Transverse colon (tissue), 4 donors: ENCODE results near the gene TJP3. TPM values are rescaled to one million over a fixed set of nuclear protein-coding genes. Genes with fewer than 3 reads are reported as not detected.

ENCODE experiments used
- DNase-seq: peaks from one replicate; pipeline ENCODE4 v3.0.0-alpha.2; 2019
- H3K27ac ChIP-seq, 4 donors: fragments of 200-600 bp; sonication (generic); 2 replicates each; pipeline ENCODE4 v1.5.1; 2016 to 2018; ENCODE audit warnings: inconsistent platforms in 4 of 4
- H3K27me3 ChIP-seq: fragments of 200-600 bp; sonication (generic); 2 replicates; pipeline ENCODE4 v1.5.1; 2017; ENCODE audit warnings: inconsistent platforms
- H3K36me3 ChIP-seq, 4 donors: fragments of 200-600 bp; sonication (generic); 2 replicates each; pipeline ENCODE4 v1.5.1; 2017 to 2019; ENCODE audit warnings: inconsistent platforms in 4 of 4
- H3K4me1 ChIP-seq, 4 donors: fragments of 200-600 bp; sonication (generic); 2 replicates each; pipeline ENCODE4 v1.5.1; 2017 to 2020; ENCODE audit warnings: inconsistent platforms in 4 of 4
- H3K4me3 ChIP-seq, 4 donors: fragments of 200-600 bp; sonication (generic); 1 replicate in 1 of 4; 2 replicates in 3 of 4; pipeline versions ENCODE4 v1.5.1 to v1.6.1; 2017 to 2019; ENCODE audit warnings: inconsistent platforms in 4 of 4
- H3K9me3 ChIP-seq, 2 donors: fragments of 200-600 bp; sonication (generic); 2 replicates each; pipeline ENCODE4 v1.5.1; 2017 to 2019; ENCODE audit warnings: inconsistent platforms in 2 of 2
- EP300 ChIP-seq: sonication (generic); formaldehyde crosslinking; IDR thresholded peaks from one replicate; pipeline ENCODE4 v1.6.1; 2017; ENCODE audit warnings: antibody characterized with exemption, low read depth
- POLR2A ChIP-seq: fragments of 450-650 bp; IDR thresholded peaks from one replicate; pipeline ENCODE4 v1.6.1; 2016; ENCODE audit warnings: antibody characterized with exemption, mild to moderate bottlenecking, moderate library complexity
- POLR2AphosphoS5 ChIP-seq, 3 donors: sonication (generic); formaldehyde crosslinking; IDR thresholded peaks; one replicate each; pipeline ENCODE4 v1.6.1; 2016; ENCODE audit warnings: antibody characterized with exemption in 3 of 3
- WGBS, 2 donors: methylation state at CpG; one replicate each; pipeline ENCODE4 v1.1.5; 2018; ENCODE audit warnings: low coverage in 1 of 2; 5-methylcytosine and 5-hydroxymethylcytosine counted together
- in situ Hi-C, 4 donors: fragments of 200-750 bp; cut with MboI; loops; one replicate each; pipeline versions ENCODE4 v1.15.0 to v1.15.1; 2017; ENCODE audit warnings: low sequenced_read_pairs in 3 of 4, low pct_ligation_motif_present in 1 of 4, low pct_unique_long_range_greater_than_20kb in 1 of 4
- intact Hi-C: fragments of 100-400 bp; cut with DNase I; formaldehyde crosslinking; loops from one replicate; pipeline ENCODE4 v1.15.1; 2023; ENCODE audit warnings: low total_unique reads
- total RNA-seq, 4 donors: library from RNA; depleted of rRNA; stranded (reverse); fragments of >200 nt; gene quantifications; one replicate each; pipeline ENCODE4 v1.1.0, GENCODE V29; 2016
- TF ChIP-seq, protein P1 (sequence below), 5 experiments: fragments of 200-600 bp in 3 of 5; fragments of 450-650 bp in 2 of 5; sonication (generic) in 3 of 5; IDR thresholded peaks; 1 replicate in 2 of 5; 2 replicates in 3 of 5; pipeline ENCODE4 v1.5.1; 2016 to 2017; ENCODE audit warnings: antibody characterized with exemption in 5 of 5, inconsistent platforms in 3 of 5, mild to moderate bottlenecking in 2 of 5, moderate library complexity in 1 of 5

The TJP3 gene
- total RNA-seq, 4 donors from 2014 or later: 234 to 894 (median 282) TPM

- no peaks in the 10 kb centered on the region for H3K9me3 ChIP-seq
- intact Hi-C loops (no loop called here), in situ Hi-C loops (no loop called here)
- no peaks in the 10 kb centered on the region for H3K36me3 ChIP-seq
- no peak overlapping the region for H3K4me3 ChIP-seq
- H3K4me1 ChIP-seq: no peaks in the 10 kb centered on the region
- 88% methylated on average over 2 of the region's 2 CpGs; no CpG with 5 or more reads in 1 of the 2 donors for WGBS, 2 donors
- TF ChIP-seq POLR2A (no peak), POLR2AphosphoS5 (IDR thresholded peaks at IDR 0.05) (no peak), EP300 (no peak)
- TF ChIP-seq, protein P1, sequence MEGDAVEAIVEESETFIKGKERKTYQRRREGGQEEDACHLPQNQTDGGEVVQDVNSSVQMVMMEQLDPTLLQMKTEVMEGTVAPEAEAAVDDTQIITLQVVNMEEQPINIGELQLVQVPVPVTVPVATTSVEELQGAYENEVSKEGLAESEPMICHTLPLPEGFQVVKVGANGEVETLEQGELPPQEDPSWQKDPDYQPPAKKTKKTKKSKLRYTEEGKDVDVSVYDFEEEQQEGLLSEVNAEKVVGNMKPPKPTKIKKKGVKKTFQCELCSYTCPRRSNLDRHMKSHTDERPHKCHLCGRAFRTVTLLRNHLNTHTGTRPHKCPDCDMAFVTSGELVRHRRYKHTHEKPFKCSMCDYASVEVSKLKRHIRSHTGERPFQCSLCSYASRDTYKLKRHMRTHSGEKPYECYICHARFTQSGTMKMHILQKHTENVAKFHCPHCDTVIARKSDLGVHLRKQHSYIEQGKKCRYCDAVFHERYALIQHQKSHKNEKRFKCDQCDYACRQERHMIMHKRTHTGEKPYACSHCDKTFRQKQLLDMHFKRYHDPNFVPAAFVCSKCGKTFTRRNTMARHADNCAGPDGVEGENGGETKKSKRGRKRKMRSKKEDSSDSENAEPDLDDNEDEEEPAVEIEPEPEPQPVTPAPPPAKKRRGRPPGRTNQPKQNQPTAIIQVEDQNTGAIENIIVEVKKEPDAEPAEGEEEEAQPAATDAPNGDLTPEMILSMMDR (IDR thresholded peaks at IDR 0.05): no peak
- no peaks in the 10 kb centered on the region for H3K27me3 ChIP-seq
- no peak overlapping the region for H3K27ac ChIP-seq
- no peak for DNase-seq
Measured at GRCh38 chr19:3775374-3775711, 67.2 kb downstream of the TJP3 start.

DNA sequence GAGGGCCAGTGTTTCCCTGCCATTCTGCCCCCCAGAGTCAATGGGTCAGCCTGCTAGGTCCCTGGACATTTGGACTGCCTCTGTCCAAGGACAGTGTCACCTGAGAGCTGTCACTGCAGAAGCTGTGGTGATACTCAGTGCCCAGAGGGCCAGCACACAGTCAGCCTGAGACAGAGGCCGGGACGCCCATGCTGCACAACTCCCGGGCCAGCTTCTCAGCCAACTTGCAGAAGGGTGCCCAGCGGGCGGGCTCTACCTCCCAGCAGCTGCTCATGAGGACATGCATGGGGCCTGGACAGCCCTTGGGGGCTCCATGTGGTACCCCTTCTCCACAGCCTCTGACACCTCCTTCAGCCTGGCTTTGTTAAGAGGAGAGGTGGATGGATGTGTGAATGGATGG lies 67.6 kb downstream of the TJP3 start:
- TF ChIP-seq, protein P1 (IDR thresholded peaks at IDR 0.05): no peak
- no peak for TF ChIP-seq POLR2A
- no peaks in the 10 kb centered on the region for H3K36me3 ChIP-seq
- WGBS, 2 donors: 80 to 96% methylated on average over 1 to 5 of the region's 5 CpGs
- no peaks in the 10 kb centered on the region for H3K27me3 ChIP-seq
- peaks cover under 1 to 2% of the 10 kb centered on the region in 2 donors for H3K9me3 ChIP-seq
- intact Hi-C loops (no loop called here), in situ Hi-C loops (no loop called here)
- no peak overlapping the region for H3K27ac ChIP-seq
- DNase-seq: no peak
- H3K4me1 ChIP-seq: no peaks in the 10 kb centered on the region
- H3K4me3 ChIP-seq: no peak overlapping the region

DNA sequence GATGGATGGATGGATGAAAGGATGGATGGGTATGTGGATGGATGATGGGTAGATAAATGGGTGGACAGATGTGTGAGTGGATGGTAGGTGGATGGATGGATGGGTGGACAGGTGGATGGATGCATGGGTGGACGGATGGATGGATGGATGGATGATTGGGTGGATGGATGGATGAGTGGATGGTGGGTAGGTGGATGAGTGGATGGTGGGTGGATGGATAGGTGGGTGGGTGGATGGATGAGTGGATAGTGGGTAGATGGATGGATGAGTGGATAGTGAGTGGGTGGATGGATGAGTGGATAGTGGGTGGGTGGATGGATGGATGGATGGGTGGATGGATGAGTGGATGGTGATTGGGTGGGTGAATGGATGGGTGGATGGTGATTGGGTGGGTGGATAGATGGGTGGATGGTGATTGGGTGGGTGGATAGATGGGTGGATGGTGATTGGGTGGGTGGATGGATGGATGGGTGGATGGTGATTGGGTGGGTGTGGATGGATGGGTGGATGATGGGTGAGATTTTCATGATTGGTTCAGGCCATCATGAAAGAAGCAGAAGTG lies 68.4 kb downstream of the TJP3 start:
- Histone ChIP-seq H3K36me3 (no peaks in the 10 kb centered on the region), H3K27ac (no peak overlapping the region), H3K4me1 (no peaks in the 10 kb centered on the region), H3K4me3 (no peak overlapping the region), H3K27me3 (no peaks in the 10 kb centered on the region), H3K9me3 (peaks cover 6 to 9% of the 10 kb centered on the region in 2 donors)
- in situ Hi-C loops: no loop called here
- TF ChIP-seq POLR2A (no peak), EP300 (no peak), POLR2AphosphoS5 (IDR thresholded peaks at IDR 0.05) (no peak)
- TF ChIP-seq, protein P1 (IDR thresholded peaks at IDR 0.05): no peak
- intact Hi-C loops: no loop called here
- no peak for DNase-seq
- WGBS, 2 donors: 88 to 93% methylated on average over 1 of the region's 1 CpG

GRCh38 chr19:3778104-3778867 lies 70.1 kb downstream of the TJP3 start:
- intact Hi-C loops (no loop called here), in situ Hi-C loops (no loop called here)
- no peaks in the 10 kb centered on the region for H3K36me3 ChIP-seq
- DNase-seq: no peak
- no peaks in the 10 kb centered on the region for H3K27me3 ChIP-seq
- TF ChIP-seq POLR2AphosphoS5 (IDR thresholded peaks at IDR 0.05) (no peak), EP300 (no peak), POLR2A (no peak)
- TF ChIP-seq, protein P1 (IDR thresholded peaks at IDR 0.05): no peak
- H3K27ac ChIP-seq: no peak overlapping the region
- peaks cover 17 to 20% of the 10 kb centered on the region in 2 donors for H3K9me3 ChIP-seq
- no peak overlapping the region for H3K4me3 ChIP-seq
- WGBS, 2 donors: 77% methylated on average over 18 of the region's 37 CpGs; no CpG with 5 or more reads in 1 of the 2 donors
- no peaks in the 10 kb centered on the region for H3K4me1 ChIP-seq
